Type B pancreatic cell (in vitro differentiated cells): ENCODE results near the gene EIF4B. TPM values are rescaled to one million over a fixed set of nuclear protein-coding genes. Genes with fewer than 3 reads are reported as not detected.

Experiments
- DNase-seq: peaks from one replicate; pipeline ENCODE4 v3.0.0; 2021; ENCODE audit warnings: mixed read lengths; ENCODE audit not compliant: unreplicated experiment; ENCODE audit errors: extremely low spot score
- H3K27ac Mint-ChIP-seq: 2 replicates; pipeline ENCODE4 v1.8.0; 2021; ENCODE audit warnings: mild to moderate bottlenecking, mixed read lengths
- H3K27me3 Mint-ChIP-seq: 2 replicates; pipeline ENCODE4 v1.8.0; 2021; ENCODE audit warnings: mixed read lengths
- H3K36me3 Mint-ChIP-seq: 2 replicates; pipeline ENCODE4 v1.8.0; 2021; ENCODE audit warnings: mixed read lengths
- H3K4me1 Mint-ChIP-seq: one replicate; pipeline ENCODE4 v1.8.0; 2021; ENCODE audit warnings: mixed read lengths; ENCODE audit not compliant: unreplicated experiment
- H3K4me3 Mint-ChIP-seq: 2 replicates; pipeline ENCODE4 v1.8.0; 2021; ENCODE audit warnings: mild to moderate bottlenecking, mixed read lengths
- H3K9me3 Mint-ChIP-seq: 2 replicates; pipeline ENCODE4 v1.8.0; 2021; ENCODE audit warnings: mixed read lengths
- CTCF ChIP-seq: fragments of 200-600 bp; sonication (generic); conservative IDR thresholded peaks from 2 replicates; pipeline ENCODE4 v1.5.0; 2021; ENCODE audit warnings: antibody characterized with exemption, mild to moderate bottlenecking
- total RNA-seq: library from RNA; stranded (reverse); gene quantifications from 2 replicates; pipeline ENCODE4 v1.2.1, GENCODE V29; 2021; ENCODE audit warnings: low replicate concordance

Gene EIF4B
- total RNA-seq, 1 donor from 2014 or later = 521 TPM

GRCh38 chr12:53057816-53058500 is 51.7 kb downstream of the EIF4B start:
- no peaks in the 10 kb centered on the region for H3K9me3 Mint-ChIP-seq
- H3K4me3 Mint-ChIP-seq = no peak overlapping the region
- no peaks in the 10 kb centered on the region for H3K36me3 Mint-ChIP-seq
- peak overlapping the region; percentile 48 for H3K27ac Mint-ChIP-seq
- no peak for TF ChIP-seq CTCF
- no peaks in the 10 kb centered on the region for H3K27me3 Mint-ChIP-seq
- no peak for DNase-seq
- peaks cover 20% of the 10 kb centered on the region for H3K4me1 Mint-ChIP-seq

DNA sequence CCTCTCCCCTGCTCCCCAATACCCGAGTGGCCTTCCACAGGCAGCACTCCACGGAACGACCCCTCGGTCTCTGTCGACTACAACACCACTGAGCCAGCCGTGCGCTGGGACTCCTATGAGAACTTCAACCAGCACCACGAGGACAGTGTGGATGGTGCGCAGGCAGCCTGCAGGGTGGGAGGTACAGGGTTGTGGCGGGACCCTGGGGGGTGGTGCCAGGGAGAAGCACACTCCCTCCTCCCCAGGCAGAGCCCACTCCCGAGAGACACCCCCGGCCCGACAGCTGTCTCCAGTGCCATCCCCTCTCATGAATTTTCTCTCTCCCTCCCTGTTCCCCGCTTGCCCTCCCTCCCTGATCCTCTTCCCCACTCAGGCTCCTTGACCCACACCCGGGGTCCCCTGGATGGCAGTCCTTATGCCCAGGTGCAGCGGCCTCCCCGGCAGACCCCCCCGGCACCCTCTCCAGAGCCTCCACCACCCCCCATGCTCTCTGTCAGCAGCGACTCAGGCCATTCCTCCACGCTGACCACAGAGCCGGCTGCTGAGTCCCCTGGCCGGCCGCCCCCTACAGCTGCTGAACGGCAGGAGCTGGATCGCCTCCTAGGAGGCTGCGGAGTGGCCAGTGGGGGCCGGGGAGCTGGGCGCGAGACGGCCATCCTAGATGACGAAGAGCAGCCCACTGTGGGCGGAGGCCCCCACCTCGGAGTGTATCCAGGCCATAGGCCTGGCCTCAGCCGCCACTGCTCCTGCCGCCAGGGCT is 52.6 kb downstream of the EIF4B start:
- H3K9me3 Mint-ChIP-seq = no peaks in the 10 kb centered on the region
- H3K27me3 Mint-ChIP-seq = no peaks in the 10 kb centered on the region
- peaks cover 20% of the 10 kb centered on the region for H3K4me1 Mint-ChIP-seq
- no peak for TF ChIP-seq CTCF
- H3K4me3 Mint-ChIP-seq = no peak overlapping the region
- H3K36me3 Mint-ChIP-seq = no peaks in the 10 kb centered on the region
- H3K27ac Mint-ChIP-seq = no peak overlapping the region
- DNase-seq = no peak

- TF ChIP-seq CTCF = no peak
- Mint-ChIP-seq H3K4me3 (no peak overlapping the region), H3K4me1 (peaks cover 15% of the 10 kb centered on the region), H3K27me3 (no peaks in the 10 kb centered on the region), H3K9me3 (no peaks in the 10 kb centered on the region), H3K27ac (no peak overlapping the region), H3K36me3 (no peaks in the 10 kb centered on the region)
- no peak for DNase-seq
These were observed 53.3 kb downstream of the EIF4B start for GRCh38 chr12:53059434-53060063.

GRCh38 chr12:53060064-53060720 is 53.9 kb downstream of the EIF4B start:
- Mint-ChIP-seq H3K9me3 (no peaks in the 10 kb centered on the region), H3K36me3 (peaks cover 3% of the 10 kb centered on the region), H3K4me3 (no peak overlapping the region), H3K27me3 (no peaks in the 10 kb centered on the region), H3K4me1 (peaks cover 12% of the 10 kb centered on the region), H3K27ac (no peak overlapping the region)
- DNase-seq = no peak
- no peak for TF ChIP-seq CTCF

DNA sequence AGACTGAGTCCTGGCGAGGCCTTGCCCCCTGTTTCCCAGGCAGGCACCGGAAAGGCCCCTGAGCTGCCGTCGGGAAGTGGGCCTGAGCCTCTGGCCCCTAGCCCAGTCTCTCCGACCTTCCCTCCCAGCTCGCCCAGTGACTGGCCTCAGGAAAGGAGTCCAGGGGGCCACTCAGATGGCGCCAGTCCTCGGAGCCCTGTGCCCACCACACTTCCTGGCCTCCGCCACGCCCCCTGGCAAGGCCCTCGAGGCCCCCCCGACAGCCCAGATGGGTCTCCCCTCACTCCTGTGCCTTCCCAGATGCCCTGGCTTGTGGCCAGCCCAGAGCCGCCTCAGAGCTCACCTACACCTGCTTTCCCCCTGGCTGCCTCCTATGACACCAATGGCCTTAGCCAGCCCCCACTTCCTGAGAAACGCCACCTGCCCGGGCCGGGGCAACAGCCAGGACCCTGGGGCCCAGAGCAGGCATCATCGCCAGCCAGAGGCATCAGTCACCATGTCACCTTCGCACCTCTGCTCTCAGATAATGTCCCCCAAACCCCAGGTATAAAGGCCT is 54.5 kb downstream of the EIF4B start:
- DNase-seq = no peak
- Mint-ChIP-seq H3K4me3 (no peak overlapping the region), H3K36me3 (peaks cover 3% of the 10 kb centered on the region), H3K27me3 (no peaks in the 10 kb centered on the region), H3K9me3 (no peaks in the 10 kb centered on the region), H3K4me1 (peaks cover 8% of the 10 kb centered on the region), H3K27ac (no peak overlapping the region)
- TF ChIP-seq CTCF = no peak
